Fibroblast of skin of back (primary cell): ENCODE results near the gene GUCY1A2.
"Not testable (repeated sequence)": the region's sequence is repeated elsewhere in the genome, so short reads cannot be mapped to it uniquely, and the experiment has no call there.

Experiments used
- DNase-seq: peaks from one replicate; pipeline ENCODE4 v3.0.0-alpha.2; 2013

GUCY1A2 gene

GRCh38 chr11:106834567-106834966, 183.7 kb downstream of the GUCY1A2 start:
- no peak for DNase-seq

DNA sequence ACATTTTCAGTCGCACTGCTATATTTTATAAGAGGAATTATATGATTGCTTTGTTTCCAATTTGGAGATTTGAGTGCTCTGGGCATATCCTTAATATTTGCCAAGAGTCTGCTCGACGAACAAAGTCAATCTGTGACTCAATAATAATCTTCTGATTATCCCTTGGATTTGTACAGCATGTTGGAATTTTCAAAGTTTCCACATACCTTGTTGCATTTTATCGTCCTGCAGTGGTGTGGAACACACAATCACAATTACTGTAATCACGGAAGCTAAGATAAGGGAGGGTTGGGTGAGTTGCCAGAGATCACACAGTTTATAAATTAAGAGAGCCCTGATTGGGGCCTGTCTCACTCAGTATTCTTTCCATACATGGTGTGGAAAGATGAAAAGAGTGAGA, 189.3 kb downstream of the GUCY1A2 start:
- no peak for DNase-seq

- no peak for DNase-seq
These were observed 189.7 kb downstream of the GUCY1A2 start for GRCh38 chr11:106828576-106828975.

DNA sequence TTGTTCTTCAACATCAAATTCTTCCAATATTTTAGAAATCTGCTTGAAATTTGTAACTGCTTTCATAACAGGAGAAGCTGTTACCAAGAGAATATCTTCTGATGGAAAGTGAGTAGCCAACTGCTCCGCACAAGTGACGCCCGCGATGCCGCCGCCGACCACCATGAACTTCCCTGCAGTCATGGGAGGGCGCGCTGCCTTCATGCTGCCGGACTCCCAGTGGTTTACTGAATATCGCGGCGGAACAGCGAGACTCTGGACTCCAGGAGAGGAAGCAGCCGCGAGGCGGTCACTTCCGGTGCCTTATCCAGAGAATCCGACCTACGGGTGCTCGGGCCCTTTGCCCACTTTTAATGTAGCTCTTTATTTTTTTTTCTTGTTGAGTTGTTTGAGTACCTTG, 190.6 kb downstream of the GUCY1A2 start:
- no peak for DNase-seq

GRCh38 chr11:106826558-106826957, 191.7 kb downstream of the GUCY1A2 start:
- DNase-seq, result not testable (repeated sequence)

DNA sequence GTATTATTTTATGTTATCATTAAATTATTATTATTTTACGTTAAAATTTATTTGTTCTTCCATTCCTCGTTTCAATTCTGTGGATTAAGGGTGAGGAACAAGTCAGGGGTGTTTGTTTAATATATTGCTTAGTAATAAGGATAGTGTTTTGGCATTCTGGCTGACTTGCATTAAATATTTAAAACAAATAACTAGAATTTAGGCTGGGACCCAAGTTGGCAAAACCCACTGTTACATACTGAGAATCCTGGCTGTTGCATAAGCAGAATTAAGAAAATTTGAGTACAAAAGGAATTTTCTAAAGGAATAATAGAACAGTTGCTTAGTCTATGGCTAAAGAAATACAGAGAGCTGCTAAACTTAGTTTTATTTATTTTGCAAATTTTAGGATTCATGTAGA, 196.4 kb downstream of the GUCY1A2 start:
- DNase-seq, result no peak

DNA sequence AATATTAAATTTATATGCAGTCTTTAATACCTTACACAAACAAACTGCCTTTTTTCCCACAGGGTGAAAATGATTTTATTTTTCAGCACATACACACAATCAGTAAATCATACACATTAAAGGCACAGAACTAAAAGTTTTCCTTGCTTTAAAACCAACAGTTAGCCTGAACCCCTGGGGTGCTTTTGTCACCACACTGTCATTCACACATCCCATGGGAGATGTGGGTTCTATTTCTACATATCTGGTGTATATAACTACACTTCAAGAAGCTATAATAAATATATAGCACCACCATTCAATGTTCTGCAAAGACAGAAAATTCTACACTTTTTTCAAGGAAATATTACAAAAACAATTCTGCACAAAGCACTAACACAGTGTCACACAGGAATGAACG, 197.0 kb downstream of the GUCY1A2 start:
- DNase-seq, result no peak

DNA sequence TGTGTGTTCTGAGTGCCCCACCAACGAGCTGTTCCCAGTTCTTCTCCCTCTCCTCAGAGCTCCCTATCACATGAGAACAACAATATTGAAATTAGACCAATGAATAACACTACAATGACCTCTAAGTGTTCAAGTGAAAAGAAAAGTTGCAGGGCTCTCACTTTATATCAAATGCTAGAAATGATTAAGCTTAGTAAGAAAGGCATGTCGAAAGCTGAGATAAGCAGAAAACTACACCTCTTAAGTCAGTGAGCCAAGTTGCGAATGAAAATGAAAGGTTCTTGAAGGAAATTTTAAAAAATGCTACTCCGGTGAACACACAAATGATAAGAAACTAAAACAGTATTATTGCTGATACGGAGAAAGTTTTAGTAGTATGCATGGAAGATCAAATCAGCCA, 199.8 kb downstream of the GUCY1A2 start:
- DNase-seq, result no peak

- no peak for DNase-seq
These were observed 203.1 kb downstream of the GUCY1A2 start for GRCh38 chr11:106815209-106815608.

GRCh38 chr11:106813806-106814205, 204.5 kb downstream of the GUCY1A2 start:
- DNase-seq, result no peak

- peak; percentile 25 for DNase-seq
These were observed 224.2 kb downstream of the GUCY1A2 start for GRCh38 chr11:106794058-106794457.

- DNase-seq, result no peak
These were observed 228.9 kb downstream of the GUCY1A2 start for GRCh38 chr11:106789406-106789805.

GRCh38 chr11:106787454-106787853, 230.8 kb downstream of the GUCY1A2 start:
- DNase-seq, result no peak

- DNase-seq, result peak; percentile 51
These were observed 232.2 kb downstream of the GUCY1A2 start for GRCh38 chr11:106785913-106786650.

DNA sequence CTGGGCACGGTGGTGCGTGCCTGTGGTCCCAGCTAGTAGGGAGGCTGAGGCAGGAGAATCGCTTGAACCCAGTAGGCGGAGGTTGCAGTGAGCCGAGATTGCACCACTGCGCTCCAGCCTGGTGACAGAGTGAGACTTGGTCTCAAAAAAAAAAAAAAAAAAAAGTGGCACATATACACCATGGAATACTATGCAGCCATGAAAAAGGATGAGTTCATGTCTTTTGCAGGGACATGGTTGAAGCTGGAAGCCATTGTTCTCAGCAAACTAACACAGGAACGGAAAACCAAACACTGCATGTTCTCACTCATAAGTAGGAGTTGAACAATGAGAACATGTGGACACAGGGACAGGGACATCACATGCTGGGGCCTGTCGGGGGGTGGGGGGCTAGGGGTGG, 241.0 kb downstream of the GUCY1A2 start:
- not testable (repeated sequence) for DNase-seq

DNA sequence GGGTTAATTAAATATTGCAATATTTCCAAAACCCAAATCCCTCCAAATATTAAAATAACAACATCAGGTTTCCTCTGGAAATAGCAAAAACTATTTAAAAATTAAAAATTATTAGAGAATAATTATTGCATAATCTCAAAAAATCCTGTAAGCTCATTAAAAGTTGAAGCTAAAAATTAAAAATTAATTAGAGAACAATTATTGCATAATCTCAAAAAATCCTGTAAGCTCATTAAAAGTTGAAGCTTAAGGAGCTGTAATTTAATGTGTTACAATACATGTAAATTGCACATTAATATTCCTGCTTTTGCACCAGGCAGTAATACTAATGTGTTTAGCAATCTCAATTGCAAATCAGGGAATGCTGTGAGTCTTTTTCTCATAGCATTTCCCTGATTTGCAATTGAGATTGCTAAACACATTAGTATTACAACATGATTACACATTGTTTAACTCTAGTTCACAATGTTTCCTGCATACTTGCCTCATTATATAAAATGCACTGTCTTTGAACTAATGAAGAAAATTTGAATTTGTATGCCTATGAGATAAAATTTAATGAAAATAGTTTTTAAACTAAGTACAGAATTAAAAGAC, 247.7 kb downstream of the GUCY1A2 start:
- DNase-seq, result no peak

DNA sequence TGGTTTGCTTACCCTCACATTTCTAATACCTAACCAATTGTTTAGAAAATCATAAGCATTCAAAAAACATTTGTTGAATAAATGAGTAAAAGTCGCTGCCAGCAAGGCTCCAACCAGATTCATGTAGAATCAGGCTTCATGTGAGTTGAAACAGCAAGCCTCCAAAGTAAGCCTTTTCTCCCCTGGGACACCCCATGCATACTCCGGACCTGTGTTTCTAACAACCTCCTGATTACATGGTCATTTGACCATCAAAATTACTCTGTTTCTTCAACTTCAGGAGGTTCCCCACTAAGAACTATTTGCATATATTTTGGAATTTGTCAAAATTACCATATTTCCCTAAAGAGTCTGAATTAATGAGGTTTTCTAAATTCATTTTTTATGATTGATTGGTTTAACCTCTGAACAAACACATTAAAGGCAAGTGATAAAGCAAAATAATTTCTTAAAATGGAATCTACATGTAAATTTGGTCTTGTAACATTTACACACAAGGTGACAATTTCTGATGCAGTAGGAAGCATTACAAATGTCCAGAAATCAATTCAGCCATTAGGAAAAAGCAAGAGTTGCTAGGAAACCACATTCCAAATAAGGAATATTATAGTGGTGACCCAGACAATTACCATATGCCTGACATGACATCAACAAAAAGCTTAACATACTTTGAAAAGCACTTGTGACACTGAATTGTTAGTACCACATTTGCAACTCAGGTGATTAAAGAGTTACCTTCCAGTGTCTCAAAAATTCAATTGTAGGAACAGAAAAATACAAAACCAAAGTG, 252.6 kb downstream of the GUCY1A2 start:
- DNase-seq, result no peak

DNA sequence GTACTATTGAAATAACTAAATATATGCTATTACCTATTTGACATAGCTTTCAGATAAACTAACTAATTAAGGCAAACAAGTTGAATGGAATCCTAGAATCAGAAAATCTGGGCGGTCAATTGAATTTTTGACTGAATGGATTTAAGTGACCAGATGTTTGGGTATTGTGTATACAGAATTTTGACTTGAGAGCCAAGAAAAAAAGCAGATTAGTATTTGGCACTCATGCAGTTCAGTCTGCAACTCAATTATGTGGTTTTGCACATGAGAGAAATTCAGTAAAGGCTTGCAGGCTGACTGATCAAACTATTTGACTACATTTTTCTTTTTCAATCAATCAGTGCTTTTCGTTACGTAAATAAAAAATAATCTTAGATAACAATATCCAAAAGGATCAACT, 254.8 kb downstream of the GUCY1A2 start:
- DNase-seq, result no peak

- DNase-seq, result no peak
These were observed 256.5 kb downstream of the GUCY1A2 start for GRCh38 chr11:106761745-106762144.

- no peak for DNase-seq
These were observed 257.0 kb downstream of the GUCY1A2 start for GRCh38 chr11:106761240-106761639.

GRCh38 chr11:106748059-106748458, 270.2 kb downstream of the GUCY1A2 start:
- no peak for DNase-seq

DNA sequence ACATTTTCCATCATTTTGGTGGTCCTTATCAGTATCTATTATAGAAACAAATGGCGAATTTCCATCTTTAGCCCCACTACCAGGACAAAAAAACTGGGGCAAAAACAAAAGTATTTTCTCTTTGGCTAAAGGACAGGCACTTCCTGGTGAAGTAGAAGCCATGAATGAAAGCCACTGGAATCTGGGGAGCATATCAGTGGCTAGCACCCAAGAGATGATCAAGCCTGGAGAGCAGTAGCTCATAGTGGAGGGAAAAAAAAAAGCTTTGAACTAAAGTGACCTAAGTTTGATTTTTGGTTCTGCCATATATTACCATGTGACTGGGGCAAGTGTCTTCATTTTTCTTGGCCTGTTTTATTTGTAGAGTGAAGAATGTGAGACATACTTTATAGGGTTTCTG, 272.3 kb downstream of the GUCY1A2 start:
- no peak for DNase-seq

DNA sequence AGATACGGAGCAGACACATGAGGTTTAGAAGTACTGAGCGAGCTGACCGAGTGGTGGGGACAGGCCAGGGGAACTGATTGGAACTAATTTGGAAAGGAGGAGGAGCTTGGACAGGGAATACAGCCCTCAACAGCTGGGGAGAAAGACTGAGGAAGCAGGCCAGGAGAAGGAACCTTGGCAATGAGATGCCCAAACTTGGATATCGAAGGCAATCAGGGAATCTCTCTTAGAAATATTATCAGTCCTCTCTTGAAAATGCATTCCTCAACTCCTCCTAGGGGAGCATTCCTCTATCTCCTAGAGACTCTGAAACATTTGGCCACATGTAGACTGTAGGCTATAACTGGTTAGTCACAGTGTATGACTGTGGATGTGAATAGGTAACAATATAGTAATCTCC, 284.6 kb downstream of the GUCY1A2 start:
- peak; percentile 73 for DNase-seq

- no peak for DNase-seq
These were observed 289.4 kb downstream of the GUCY1A2 start for GRCh38 chr11:106728859-106729258.
